ENCODE measurements around the gene FAM204A. TPM values are rescaled to one million over a fixed set of nuclear protein-coding genes. Genes with fewer than 3 reads are reported as not detected.

FAM204A gene
- total and polyA plus RNA-seq, 11 donors, result 21.8 to 75.1 (median 58.3) TPM

- ATAC-seq, result no peak
- H3K9me3 ChIP-seq, result peaks cover 0 to 28% (median 8%) of the 10 kb centered on the region in 12 donors
- no peaks in the 10 kb centered on the region for H3K4me1 ChIP-seq
- no peak overlapping the region for H3K4me3 ChIP-seq
- no peak for DNase-seq
- peaks cover 0 to 6% (median 0%) of the 10 kb centered on the region in 9 donors for H3K27me3 ChIP-seq
- no peaks in the 10 kb centered on the region for H3K36me3 ChIP-seq
- intact Hi-C loops (cut with DNase I), result no loop called here
- H3K27ac ChIP-seq, result no peak overlapping the region
- TF ChIP-seq POLR2A (IDR thresholded peaks at IDR 0.05) (no peak), CTCF (IDR thresholded peaks at IDR 0.05) (no peak)
Measured at GRCh38 chr10:118365702-118366101, 23.6 kb upstream of the FAM204A start.

- no peak for TF ChIP-seq CTCF (IDR thresholded peaks at IDR 0.05)
- TF ChIP-seq POLR2A (IDR thresholded peaks at IDR 0.05), result no peak
- Histone ChIP-seq H3K9me3 (peaks cover 0 to 27% (median 8%) of the 10 kb centered on the region in 12 donors), H3K4me1 (no peaks in the 10 kb centered on the region), H3K36me3 (no peaks in the 10 kb centered on the region), H3K4me3 (no peak overlapping the region), H3K27ac (no peak overlapping the region), H3K27me3 (peaks cover 0 to 6% (median 0%) of the 10 kb centered on the region in 9 donors)
- DNase-seq (no peak), ATAC-seq (no peak)
- intact Hi-C loops (cut with DNase I), result no loop called here
- WGBS, 4 donors, result 90 to 100% (median 96%) methylated on average over 1 of the region's 1 CpG
Measured at GRCh38 chr10:118362103-118362502, 20.0 kb upstream of the FAM204A start.

GRCh38 chr10:118358327-118358726 is 16.2 kb upstream of the FAM204A start:
- no peak overlapping the region for H3K27ac ChIP-seq
- peaks cover 0 to 21% (median 0%) of the 10 kb centered on the region in 9 donors for H3K27me3 ChIP-seq
- 85 to 91% (median 88%) methylated on average over 6 of the region's 6 CpGs for WGBS, 4 donors
- ATAC-seq, result no peak
- H3K36me3 ChIP-seq, result no peaks in the 10 kb centered on the region
- TF ChIP-seq CTCF (IDR thresholded peaks at IDR 0.05) (no peak), POLR2A (IDR thresholded peaks at IDR 0.05) (no peak)
- no peak overlapping the region for H3K4me3 ChIP-seq
- intact Hi-C loops (cut with DNase I), result no loop called here
- no peaks in the 10 kb centered on the region for H3K4me1 ChIP-seq
- no peaks in the 10 kb centered on the region for H3K9me3 ChIP-seq
- no peak for DNase-seq

GRCh38 chr10:118357841-118358240 is 15.7 kb upstream of the FAM204A start:
- Histone ChIP-seq H3K9me3 (no peaks in the 10 kb centered on the region), H3K4me1 (no peaks in the 10 kb centered on the region), H3K27ac (no peak overlapping the region), H3K36me3 (no peaks in the 10 kb centered on the region), H3K4me3 (no peak overlapping the region), H3K27me3 (peaks cover 0 to 25% (median 0%) of the 10 kb centered on the region in 9 donors)
- ATAC-seq (no peak), DNase-seq (no peak)
- TF ChIP-seq CTCF (IDR thresholded peaks at IDR 0.05) (no peak), POLR2A (IDR thresholded peaks at IDR 0.05) (no peak)
- intact Hi-C loops (cut with DNase I), result no loop called here
- 48 to 71% (median 58%) methylated on average over 3 of the region's 3 CpGs for WGBS, 4 donors

All from heart left ventricle (tissue), 16 donors.